ENCODE measurements around the gene NPC1.

GRCh38 chr18:23538870-23539269, 47.4 kb downstream of the NPC1 start:
- no peak for TF ChIP-seq CTCF (IDR thresholded peaks at IDR 0.05)
- no peak for TF ChIP-seq POLR2A (IDR thresholded peaks at IDR 0.05)
- no peak for TF ChIP-seq EP300 (IDR thresholded peaks at IDR 0.05)
